Caco-2 (cell line): ENCODE results near the gene SPR. TPM values are rescaled to one million over a fixed set of nuclear protein-coding genes. Genes with fewer than 3 reads are reported as not detected.
A peak's percentile ranks its signal among the peaks of the same experiment; 100 is the strongest.

ENCODE experiments used
- Bru-seq: library from RNA; stranded (reverse); fragments of 400-500 nt; gene quantifications from one replicate; lab custom pipeline; 2021; lab: Mats Ljungman, UMichigan
- BruChase-seq, 2 experiments: library from RNA; stranded (reverse); fragments of 400-500 nt; gene quantifications; one replicate each; lab custom pipeline; 2021; lab: Mats Ljungman, UMichigan
- BruUV-seq: library from RNA; stranded (reverse); fragments of 400-500 nt; replicated peaks from 2 replicates; lab custom pipeline; 2021; lab: Mats Ljungman, UMichigan
- CTCF ChIA-PET: fragments of 300-600 bp; sonication (Branson Sonifier 250); formaldehyde crosslinking; loops from one replicate; lab custom pipeline; 2022; ENCODE audit warnings: antibody characterized with exemption; lab: Charles Lee
- POLR2A ChIA-PET: fragments of 300-600 bp; sonication (Branson Sonifier 250); formaldehyde crosslinking; loops from one replicate; lab custom pipeline; 2022; ENCODE audit warnings: antibody characterized with exemption; lab: Charles Lee
- DNase-seq, 2 experiments: peaks; one replicate each; pipeline versions ENCODE4 v3.0.0 to v3.0.0-alpha.2; 2020 to 2022
- H3K27me3 ChIP-seq: replicated peaks from 2 replicates; pipeline ENCODE4 v1.6.0; 2011; ENCODE audit warnings: low read length; ENCODE audit not compliant: control insufficient read depth, insufficient read depth
- H3K36me3 ChIP-seq: 2 replicates; pipeline ENCODE4 v1.5.1; 2011; ENCODE audit warnings: low read length; ENCODE audit not compliant: control insufficient read depth, insufficient read depth
- H3K4me1 ChIP-seq: fragments of 250-450 bp; sonication (Bioruptor Pico); 2 replicates; pipeline ENCODE4 v1.5.1; 2020; ENCODE audit warnings: mild to moderate bottlenecking
- H3K4me3 ChIP-seq: 2 replicates; pipeline ENCODE4 v1.5.1; 2011; ENCODE audit warnings: low read depth, mild to moderate bottlenecking, control low read depth, low read length
- H3K9me3 ChIP-seq: fragments of 250-450 bp; sonication (Bioruptor Pico); 2 replicates; pipeline ENCODE4 v1.5.1; 2020; ENCODE audit warnings: mild to moderate bottlenecking, moderate library complexity
- H3K27ac Mint-ChIP-seq: one replicate; pipeline ENCODE4 v1.8.0; 2022; ENCODE audit warnings: mixed read lengths; ENCODE audit not compliant: unreplicated experiment
- H3K27me3 Mint-ChIP-seq: one replicate; pipeline ENCODE4 v1.8.0; 2022; ENCODE audit warnings: mixed read lengths; ENCODE audit not compliant: insufficient read depth, unreplicated experiment
- H3K36me3 Mint-ChIP-seq: one replicate; pipeline ENCODE4 v1.8.0; 2022; ENCODE audit warnings: mild to moderate bottlenecking, mixed read lengths; ENCODE audit not compliant: insufficient read depth, unreplicated experiment
- H3K4me1 Mint-ChIP-seq: one replicate; pipeline ENCODE4 v1.8.0; 2022; ENCODE audit warnings: low read depth, mixed read lengths; ENCODE audit not compliant: unreplicated experiment
- H3K4me3 Mint-ChIP-seq: one replicate; pipeline ENCODE4 v1.8.0; 2022; ENCODE audit warnings: mild to moderate bottlenecking, moderate library complexity, mixed read lengths; ENCODE audit not compliant: unreplicated experiment
- H3K9me3 Mint-ChIP-seq: one replicate; pipeline ENCODE4 v1.8.0; 2022; ENCODE audit warnings: mixed read lengths; ENCODE audit not compliant: unreplicated experiment
- intact Hi-C: fragments of 100-400 bp; cut with micrococcal nuclease; formaldehyde crosslinking; loops from one replicate; pipeline ENCODE4 v1.10.0; 2022; ENCODE audit not compliant: unreplicated experiment
- long read RNA-seq: library from polyadenylated mRNA; stranded (forward); transcript quantifications from one replicate; pipeline ENCODE4 v2.0.0, GENCODE V29; 2022
- total RNA-seq: library from RNA; stranded (reverse); gene quantifications from 2 replicates; pipeline ENCODE4 v1.2.3, GENCODE V29; 2022
- TF ChIP-seq, protein P1 (sequence below), 2 experiments: fragments of 200-600 bp in 1 of 2; IDR thresholded peaks; 1 replicate in 1 of 2; 2 replicates in 1 of 2; pipeline versions ENCODE4 v1.5.1 to v1.8.0; 2011 to 2022; ENCODE audit warnings: antibody characterized with exemption in 1 of 2, control low read depth in 1 of 2, inconsistent platforms in 1 of 2, low read depth in 1 of 2, low read length in 1 of 2, mild to moderate bottlenecking in 1 of 2, moderate library complexity in 1 of 2; ENCODE audit not compliant: insufficient read depth in 1 of 2, severe bottlenecking in 1 of 2, unreplicated experiment in 1 of 2

Gene SPR
- 49.6 and 51.5 TPM in 2 replicates for total RNA-seq
- percentile 66 among the genes with signal in this experiment for Bru-seq, nascent RNA
- percentile 71 among the genes with signal in this experiment for BruChase-seq, experiment 1, labeled RNA remaining after a 2-hour chase
- percentile 85 among the genes with signal in this experiment for BruChase-seq, experiment 2, labeled RNA remaining after a 6-hour chase
- long read RNA-seq, transcript SPR-201 (3 exons, 1,480 nt) = major isoform, 114 of 150 reads
- long read RNA-seq, transcript SPR-202 (3 exons, 947 nt) = minor isoform, 8 of 150 reads
- long read RNA-seq, partial matches to known transcripts = 26 of 150 reads
- long read RNA-seq, other reads (novel, unspliced or antisense) = 2 of 150 reads

DNA sequence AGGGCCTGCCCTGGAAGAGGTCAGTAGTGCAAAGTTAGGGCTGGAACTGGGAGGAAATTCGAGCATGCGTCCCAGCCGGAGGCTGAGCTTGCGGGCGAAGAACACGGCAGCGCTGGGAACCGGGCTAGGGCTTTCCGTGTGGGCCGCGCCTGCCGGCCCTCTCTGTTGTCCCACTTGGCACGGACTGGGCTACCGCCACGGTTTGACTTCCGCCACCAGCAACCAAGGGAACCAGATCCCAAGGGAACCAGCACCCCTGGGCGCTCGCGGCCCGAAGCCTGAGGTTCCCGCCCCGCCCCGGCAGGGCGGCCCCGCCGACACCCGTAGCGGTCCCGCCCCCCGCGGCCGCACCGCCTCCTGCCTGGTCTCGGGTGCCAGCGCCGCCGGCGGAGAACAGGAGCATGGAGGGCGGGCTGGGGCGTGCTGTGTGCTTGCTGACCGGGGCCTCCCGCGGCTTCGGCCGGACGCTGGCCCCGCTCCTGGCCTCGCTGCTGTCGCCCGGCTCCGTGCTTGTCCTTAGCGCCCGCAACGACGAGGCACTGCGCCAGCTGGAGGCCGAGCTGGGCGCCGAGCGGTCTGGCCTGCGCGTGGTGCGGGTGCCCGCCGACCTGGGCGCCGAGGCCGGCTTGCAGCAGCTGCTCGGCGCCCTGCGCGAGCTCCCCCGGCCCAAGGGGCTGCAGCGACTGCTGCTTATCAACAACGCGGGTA is at the start of gene SPR:
Gene SPR (plus strand): TSS at position 377 of the 708 bp plus-strand sequence. CDS start 25 bp downstream, at position 402.
- Mint-ChIP-seq H3K4me3 (peak within 1 kb of the TSS; percentile 85), H3K9me3 (no peaks in the 10 kb centered on the region), H3K27ac (peak within 1 kb of the TSS; percentile 79), H3K4me1 (peaks cover 7% of the 10 kb centered on the region), H3K36me3 (peaks cover 10% of the 10 kb centered on the region), H3K27me3 (no peaks in the 10 kb centered on the region)
- Histone ChIP-seq H3K4me3 (peak within 1 kb of the TSS; percentile 80), H3K9me3 (no peaks in the 10 kb centered on the region), H3K4me1 (peaks cover 21% of the 10 kb centered on the region), H3K36me3 (no peaks in the 10 kb centered on the region), H3K27me3 (no peaks in the 10 kb centered on the region)
- BruUV-seq = no TSS peak
- peak; percentile 83 to 92 for DNase-seq
- intact Hi-C loops = loop anchor here (1.0 to 5.0 kb wide), 3 partner anchors 25 to 380 kb away; no protein-coding TSS in a partner anchor
- POLR2A ChIA-PET = no interaction called here
- CTCF ChIA-PET = interaction anchor here (0.5 to 2.9 kb wide), 19 partner anchors 9 to 1246 kb away, joined by 3 to 18 read pairs (median 3); partner anchors contain the start of genes EMX1 and SFXN5
- TF ChIP-seq, protein P1, sequence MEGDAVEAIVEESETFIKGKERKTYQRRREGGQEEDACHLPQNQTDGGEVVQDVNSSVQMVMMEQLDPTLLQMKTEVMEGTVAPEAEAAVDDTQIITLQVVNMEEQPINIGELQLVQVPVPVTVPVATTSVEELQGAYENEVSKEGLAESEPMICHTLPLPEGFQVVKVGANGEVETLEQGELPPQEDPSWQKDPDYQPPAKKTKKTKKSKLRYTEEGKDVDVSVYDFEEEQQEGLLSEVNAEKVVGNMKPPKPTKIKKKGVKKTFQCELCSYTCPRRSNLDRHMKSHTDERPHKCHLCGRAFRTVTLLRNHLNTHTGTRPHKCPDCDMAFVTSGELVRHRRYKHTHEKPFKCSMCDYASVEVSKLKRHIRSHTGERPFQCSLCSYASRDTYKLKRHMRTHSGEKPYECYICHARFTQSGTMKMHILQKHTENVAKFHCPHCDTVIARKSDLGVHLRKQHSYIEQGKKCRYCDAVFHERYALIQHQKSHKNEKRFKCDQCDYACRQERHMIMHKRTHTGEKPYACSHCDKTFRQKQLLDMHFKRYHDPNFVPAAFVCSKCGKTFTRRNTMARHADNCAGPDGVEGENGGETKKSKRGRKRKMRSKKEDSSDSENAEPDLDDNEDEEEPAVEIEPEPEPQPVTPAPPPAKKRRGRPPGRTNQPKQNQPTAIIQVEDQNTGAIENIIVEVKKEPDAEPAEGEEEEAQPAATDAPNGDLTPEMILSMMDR (IDR thresholded peaks at IDR 0.05; ENCODE audit: insufficient read depth in 1 of 2, low read depth in 1 of 2, low read length in 1 of 2, severe bottlenecking in 1 of 2, unreplicated experiment in 1 of 2) = no peak

DNA sequence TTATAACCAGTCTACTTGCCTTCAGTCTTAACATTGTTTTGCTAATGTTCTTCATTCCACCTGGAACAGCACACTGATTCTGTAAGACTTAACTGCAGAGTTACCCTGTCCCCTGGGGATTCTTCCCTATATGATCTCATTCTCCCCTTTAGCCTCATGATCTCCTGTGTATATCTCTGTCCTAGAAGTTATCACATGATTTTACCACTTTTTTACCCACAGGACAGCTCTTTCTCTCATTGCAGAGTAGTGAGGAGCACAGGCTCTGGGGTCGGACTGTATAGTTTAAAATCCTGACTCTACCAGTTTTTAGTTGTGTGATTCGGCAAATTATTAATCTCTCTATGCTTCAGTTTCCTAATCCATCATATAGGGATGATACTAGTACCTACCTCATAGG is 47.1 kb upstream of the SPR start:
- H3K27me3 ChIP-seq = no peaks in the 10 kb centered on the region
- POLR2A ChIA-PET = no interaction called here
- CTCF ChIA-PET = no interaction called here
- H3K36me3 Mint-ChIP-seq = no peaks in the 10 kb centered on the region
- BruUV-seq = no TSS peak
- DNase-seq = no peak
- TF ChIP-seq, protein P1 (IDR thresholded peaks at IDR 0.05; ENCODE audit: insufficient read depth in 1 of 2, low read depth in 1 of 2, low read length in 1 of 2, severe bottlenecking in 1 of 2, unreplicated experiment in 1 of 2) = no peak
- no peak overlapping the region for H3K27ac Mint-ChIP-seq
- peaks cover 11% of the 10 kb centered on the region for H3K4me1 Mint-ChIP-seq
- H3K9me3 Mint-ChIP-seq = no peaks in the 10 kb centered on the region
- H3K4me3 ChIP-seq = no peak overlapping the region
- no peak overlapping the region for H3K4me3 Mint-ChIP-seq
- H3K36me3 ChIP-seq = no peaks in the 10 kb centered on the region
- H3K9me3 ChIP-seq = no peaks in the 10 kb centered on the region
- H3K4me1 ChIP-seq = 0 out of 2 replicates have a peak, but pooled peaks cover 10% of the 10 kb centered on the region
- intact Hi-C loops = no loop called here
- H3K27me3 Mint-ChIP-seq = no peaks in the 10 kb centered on the region

DNA sequence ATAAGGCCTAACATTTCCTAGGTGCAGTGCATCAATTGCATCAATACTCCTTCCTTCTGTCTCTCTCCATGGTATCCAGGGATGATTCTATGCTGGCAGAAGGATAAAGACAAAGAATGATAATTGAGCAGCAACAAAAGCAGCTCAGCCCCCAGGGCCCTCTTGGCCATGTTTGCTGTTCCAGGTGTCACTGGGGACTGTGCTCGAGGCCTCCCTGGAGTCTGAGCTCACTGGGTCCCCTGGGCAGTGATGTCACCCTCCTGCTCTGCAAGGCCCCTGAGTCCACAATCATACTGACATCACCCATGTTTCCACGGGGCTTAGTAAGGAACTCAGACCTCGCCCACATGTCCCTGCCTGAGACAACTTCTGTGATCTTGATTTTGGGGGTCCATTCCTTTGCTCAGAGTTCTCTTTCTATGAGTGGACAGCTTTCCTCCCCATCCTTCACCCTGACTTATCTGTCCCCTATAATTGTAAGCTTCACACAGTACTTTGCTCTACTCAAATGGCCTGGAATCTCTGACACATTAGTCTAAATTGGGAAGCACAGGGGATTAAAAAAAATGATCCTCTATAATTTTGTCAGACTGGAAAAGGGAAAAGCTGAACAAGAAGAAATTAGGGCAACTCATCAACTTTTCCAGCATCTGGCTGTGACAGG is 45.6 kb upstream of the SPR start:
- ChIA-PET CTCF (interaction anchor here (0.5 to 0.9 kb wide), 2 partner anchors 18 to 1844 kb away, joined by 3 to 5 read pairs; no protein-coding TSS in a partner anchor), POLR2A (no interaction called here)
- TF ChIP-seq, protein P1 (IDR thresholded peaks at IDR 0.05; ENCODE audit: insufficient read depth in 1 of 2, low read depth in 1 of 2, low read length in 1 of 2, severe bottlenecking in 1 of 2, unreplicated experiment in 1 of 2) = no peak
- Histone ChIP-seq H3K4me1 (0 out of 2 replicates have a peak, but pooled peaks cover 10% of the 10 kb centered on the region), H3K4me3 (no peak overlapping the region), H3K27me3 (no peaks in the 10 kb centered on the region), H3K9me3 (no peaks in the 10 kb centered on the region), H3K36me3 (no peaks in the 10 kb centered on the region)
- Mint-ChIP-seq H3K4me3 (no peak overlapping the region), H3K27ac (no peak overlapping the region), H3K36me3 (no peaks in the 10 kb centered on the region), H3K9me3 (no peaks in the 10 kb centered on the region), H3K4me1 (peaks cover 11% of the 10 kb centered on the region), H3K27me3 (no peaks in the 10 kb centered on the region)
- DNase-seq = peak; percentile 41 to 50
- no TSS peak for BruUV-seq
- intact Hi-C loops = no loop called here
